NOMO-1 treated with DMSO at 0.1 percent for 48 hours (cell line): ENCODE results near the gene POC1A.
A peak's percentile ranks its signal among the peaks of the same experiment; 100 is the strongest.

ENCODE experiments used
- DNase-seq: peaks from one replicate; lab custom pipeline; 2025; ENCODE audit not compliant: unreplicated experiment; lab: John Stamatoyannopoulos, UW

The POC1A gene

GRCh38 chr3:52108302-52109232 lies 45.7 kb downstream of the POC1A start:
- peak; percentile 52 for DNase-seq

- DNase-seq, result no peak
Observed at GRCh38 chr3:52106951-52107611, 47.1 kb downstream of the POC1A start.

GRCh38 chr3:52104684-52105640 lies 49.3 kb downstream of the POC1A start:
- no peak for DNase-seq

- no peak for DNase-seq
Observed at GRCh38 chr3:52102934-52103333, 51.3 kb downstream of the POC1A start.

- DNase-seq, result no peak
Observed at GRCh38 chr3:52099001-52099401, 55.2 kb downstream of the POC1A start.

GRCh38 chr3:52097851-52098507 lies 56.2 kb downstream of the POC1A start:
- DNase-seq, result no peak

- DNase-seq, result no peak
Observed at GRCh38 chr3:52095990-52096775, 58.0 kb downstream of the POC1A start.

GRCh38 chr3:52094571-52095485 lies 59.4 kb downstream of the POC1A start:
- no peak for DNase-seq

- no peak for DNase-seq
Observed at GRCh38 chr3:52093756-52094545, 60.3 kb downstream of the POC1A start.

- DNase-seq, result no peak
Observed at GRCh38 chr3:52092891-52093290, 61.3 kb downstream of the POC1A start.

- no peak for DNase-seq
Observed at GRCh38 chr3:52092271-52092660, 62.0 kb downstream of the POC1A start.

- no peak for DNase-seq
Observed at GRCh38 chr3:52091586-52092270, 62.5 kb downstream of the POC1A start.

- no peak for DNase-seq
Observed at GRCh38 chr3:52090933-52091468, 63.2 kb downstream of the POC1A start.

GRCh38 chr3:52090131-52090932 lies 63.9 kb downstream of the POC1A start:
- peak; percentile 1 for DNase-seq

GRCh38 chr3:52089691-52090090 lies 64.5 kb downstream of the POC1A start:
- no peak for DNase-seq
